Esophagus (tissue), 2 donors: ENCODE results near the gene SULT1C3. TPM values are rescaled to one million over a fixed set of nuclear protein-coding genes. Genes with fewer than 3 reads are reported as not detected.

Source experiments
- polyA plus RNA-seq, 2 donors: library from polyadenylated mRNA; stranded (reverse); fragments of 200-250 nt; gene quantifications; one replicate each; pipeline ENCODE4 v1.2.3, GENCODE V29; 2013
- donor health status: healthy with polysubstance abuse.
- donor health status: Bipolar disorder and iron deficiency.

SULT1C3 gene
- polyA plus RNA-seq, 2 donors = 0.13 TPM; not detected in 1

Other genes with a start within 250 kb of the SULT1C3 start
- gene SULT1C2, start 48.9 kb downstream of the SULT1C3 start, polyA plus RNA-seq = under 1 TPM in 1 of 2 donors, not detected in 1; 0.04 TPM
- under 1 TPM; 0.12 to 0.27 TPM for gene SULT1C4, start 138.0 kb downstream of the SULT1C3 start, polyA plus RNA-seq
- 1 to 10 TPM; 5.3 to 6.2 TPM for gene GCC2, start 209.2 kb downstream of the SULT1C3 start, polyA plus RNA-seq